Natural killer cell treated with Interleukin-12 subunit alpha and Interleukin-12 subunit beta and Interleukin-15 and Interleukin-18, amount 100 ng/mL, for 72 hours (primary cell): ENCODE data around the gene PIK3CA. TPM values are rescaled to one million over a fixed set of nuclear protein-coding genes. Genes with fewer than 3 reads are reported as not detected.
"Not testable (repeated sequence)": the region's sequence is repeated elsewhere in the genome, so short reads cannot be mapped to it uniquely, and the experiment has no call there.

Experiments used
- ATAC-seq, 2 donors: fragments of 150-1000 bp; cut with Tn5 transposase in 1 of 2; sonication (Bioruptor Pico), chemical (Tn5 transposase) in 1 of 2; 2 replicates each; pipeline ENCODE4 v1.10.0; 2021
- DNase-seq: peaks from one replicate; pipeline ENCODE4 v3.0.0; 2022; ENCODE audit warnings: low spot score
- H3K27ac Mint-ChIP-seq, 2 donors: 1 replicate in 1 of 2; 2 replicates in 1 of 2; pipeline ENCODE4 v1.8.0; 2022; ENCODE audit warnings: mixed read lengths in 2 of 2, mild to moderate bottlenecking in 1 of 2, moderate library complexity in 1 of 2
- H3K27me3 Mint-ChIP-seq, 2 donors: 1 replicate in 1 of 2; 2 replicates in 1 of 2; pipeline ENCODE4 v1.8.0; 2022; ENCODE audit warnings: mixed read lengths in 2 of 2
- H3K36me3 Mint-ChIP-seq: one replicate; pipeline ENCODE4 v1.8.0; 2022; ENCODE audit warnings: mixed read lengths
- H3K4me1 Mint-ChIP-seq, 2 donors: 1 replicate in 1 of 2; 2 replicates in 1 of 2; pipeline ENCODE4 v1.8.0; 2022; ENCODE audit warnings: low read depth in 2 of 2, mixed read lengths in 2 of 2, mild to moderate bottlenecking in 1 of 2
- H3K4me3 Mint-ChIP-seq: one replicate; pipeline ENCODE4 v1.8.0; 2022; ENCODE audit warnings: mixed read lengths
- H3K9me3 Mint-ChIP-seq: 2 replicates; pipeline ENCODE4 v1.8.0; 2022; ENCODE audit warnings: mixed read lengths
- total RNA-seq, 2 donors: library from RNA; stranded (reverse); gene quantifications; one replicate each; pipeline ENCODE4 v1.2.3, GENCODE V29; 2022

The PIK3CA gene
- total RNA-seq, 2 donors from 2014 or later = 10.9 to 21.9 TPM

DNA sequence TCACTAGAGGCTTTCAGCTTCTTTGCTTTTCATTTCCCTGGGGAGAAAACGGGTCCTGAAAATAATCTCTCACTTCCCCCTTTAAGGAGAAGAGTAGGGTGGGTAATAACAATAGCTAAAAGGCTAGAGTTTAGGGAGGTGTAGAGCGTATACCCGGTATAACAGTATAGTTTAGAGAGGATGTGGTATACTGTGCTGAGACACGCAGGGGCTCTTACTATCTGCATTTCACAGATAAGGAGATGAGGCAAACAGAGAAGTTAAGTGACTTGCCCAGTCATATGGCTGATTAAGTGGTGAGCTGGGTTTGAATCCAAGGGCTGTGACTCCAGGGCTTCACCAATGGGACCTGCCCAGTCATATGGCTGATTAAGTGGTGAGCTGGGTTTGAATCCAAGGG lies 117.7 kb downstream of the PIK3CA start:
- Mint-ChIP-seq H3K4me3 (no peak overlapping the region), H3K27me3 (peaks cover 15 to 22% of the 10 kb centered on the region in 2 donors), H3K36me3 (peaks cover under 1% of the 10 kb centered on the region), H3K4me1 (peaks cover under 1 to 2% of the 10 kb centered on the region in 2 donors), H3K27ac (no peak overlapping the region), H3K9me3 (no peaks in the 10 kb centered on the region)
- ATAC-seq (peak in 1 of 2 donors; percentile 73), DNase-seq (no peak)

- ATAC-seq (no peak), DNase-seq (no peak)
- Mint-ChIP-seq H3K27ac (no peak overlapping the region), H3K4me3 (no peak overlapping the region), H3K36me3 (no peaks in the 10 kb centered on the region), H3K9me3 (no peaks in the 10 kb centered on the region), H3K4me1 (no peaks in the 10 kb centered on the region), H3K27me3 (peaks cover 15 to 22% of the 10 kb centered on the region in 2 donors)
These were observed 118.6 kb downstream of the PIK3CA start for GRCh38 chr3:179266701-179267211.

- Mint-ChIP-seq H3K36me3 (no peaks in the 10 kb centered on the region), H3K27ac (no peak overlapping the region)
These were observed 120.4 kb downstream of the PIK3CA start for GRCh38 chr3:179268400-179269051.

GRCh38 chr3:179269152-179269707 lies 121.1 kb downstream of the PIK3CA start:
- DNase-seq (no peak), ATAC-seq (no peak)
- H3K36me3 Mint-ChIP-seq = no peaks in the 10 kb centered on the region
- peaks cover 17 to 22% of the 10 kb centered on the region in 2 donors for H3K27me3 Mint-ChIP-seq
- H3K4me3 Mint-ChIP-seq = no peak overlapping the region
- no peaks in the 10 kb centered on the region for H3K9me3 Mint-ChIP-seq
- no peak overlapping the region for H3K27ac Mint-ChIP-seq
- H3K4me1 Mint-ChIP-seq = no peaks in the 10 kb centered on the region

More at GRCh38 chr3:179268400-179269051, 120.4 kb downstream of the PIK3CA start:
- peaks cover 17 to 22% of the 10 kb centered on the region in 2 donors for H3K27me3 Mint-ChIP-seq
- no peaks in the 10 kb centered on the region for H3K9me3 Mint-ChIP-seq
- no peaks in the 10 kb centered on the region for H3K4me1 Mint-ChIP-seq
- ATAC-seq (no peak), DNase-seq (no peak)
- no peak overlapping the region for H3K4me3 Mint-ChIP-seq

DNA sequence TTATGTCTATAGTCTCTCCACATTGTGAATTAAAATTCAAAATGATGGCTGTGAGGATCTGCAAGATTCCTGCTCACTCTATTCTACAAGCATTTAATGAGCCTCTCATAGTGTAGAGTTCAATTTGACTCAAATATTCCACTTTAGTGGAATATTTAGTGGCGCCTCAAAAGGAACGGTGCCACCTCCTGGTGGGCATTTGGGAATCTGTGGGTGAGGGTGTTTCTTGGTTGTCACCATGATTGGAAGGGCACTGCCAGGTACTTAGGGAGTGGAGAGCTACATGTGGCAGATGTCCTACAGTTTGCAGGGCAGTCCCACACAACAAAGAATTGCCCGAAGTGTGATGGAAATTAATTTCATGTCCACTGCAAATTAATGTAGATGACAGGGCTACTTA lies 124.2 kb downstream of the PIK3CA start:
- Mint-ChIP-seq H3K27ac (no peak overlapping the region), H3K4me1 (no peaks in the 10 kb centered on the region), H3K4me3 (no peak overlapping the region), H3K27me3 (peaks cover 15 to 22% of the 10 kb centered on the region in 2 donors), H3K36me3 (no peaks in the 10 kb centered on the region), H3K9me3 (no peaks in the 10 kb centered on the region)
- ATAC-seq (no peak), DNase-seq (no peak)

- H3K4me3 Mint-ChIP-seq, H3K27ac Mint-ChIP-seq, ATAC-seq, DNase-seq, H3K36me3 Mint-ChIP-seq, H3K4me1 Mint-ChIP-seq, H3K9me3 Mint-ChIP-seq: not testable (repeated sequence)
- H3K27me3 Mint-ChIP-seq = peaks cover 12 to 18% of the 10 kb centered on the region in 2 donors
These were observed 126.3 kb downstream of the PIK3CA start for GRCh38 chr3:179274434-179274833.

- DNase-seq = no peak
- Mint-ChIP-seq H3K4me1 (no peaks in the 10 kb centered on the region), H3K4me3 (no peak overlapping the region), H3K36me3 (no peaks in the 10 kb centered on the region), H3K27me3 (peaks cover 12 to 18% of the 10 kb centered on the region in 2 donors), H3K27ac (no peak overlapping the region), H3K9me3 (no peaks in the 10 kb centered on the region)
- ATAC-seq = no peak
These were observed 127.8 kb downstream of the PIK3CA start for GRCh38 chr3:179276001-179276400.

DNA sequence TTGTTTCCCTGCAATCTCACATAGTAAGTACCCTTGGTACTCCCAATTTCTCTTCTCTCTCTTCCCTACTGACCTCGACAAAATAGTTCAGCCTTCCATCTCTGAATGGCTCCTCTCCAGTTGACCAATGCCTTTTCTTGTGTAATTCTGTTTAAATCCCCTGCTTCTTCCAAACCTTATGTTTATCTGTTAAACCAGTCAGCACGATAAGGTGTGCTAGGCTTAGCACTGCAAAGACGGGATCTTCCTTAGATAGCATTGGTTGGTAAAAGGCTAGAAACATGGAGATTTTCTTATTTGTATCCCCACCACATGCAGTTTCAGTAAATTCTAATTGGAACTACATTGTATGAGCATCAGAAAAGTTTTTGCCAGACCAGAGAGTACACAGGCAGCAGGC lies 128.6 kb downstream of the PIK3CA start:
- Mint-ChIP-seq H3K9me3 (no peaks in the 10 kb centered on the region), H3K27ac (no peak overlapping the region), H3K27me3 (peaks cover 12 to 18% of the 10 kb centered on the region in 2 donors), H3K4me3 (no peak overlapping the region), H3K4me1 (no peaks in the 10 kb centered on the region), H3K36me3 (no peaks in the 10 kb centered on the region)
- ATAC-seq (no peak), DNase-seq (no peak)

- ATAC-seq (no peak), DNase-seq (no peak)
- Mint-ChIP-seq H3K36me3 (no peaks in the 10 kb centered on the region), H3K27ac (no peak overlapping the region), H3K4me3 (no peak overlapping the region), H3K9me3 (no peaks in the 10 kb centered on the region), H3K27me3 (peaks cover 25% of the 10 kb centered on the region in 2 donors), H3K4me1 (no peaks in the 10 kb centered on the region)
These were observed 130.0 kb downstream of the PIK3CA start for GRCh38 chr3:179278151-179278550.

DNA sequence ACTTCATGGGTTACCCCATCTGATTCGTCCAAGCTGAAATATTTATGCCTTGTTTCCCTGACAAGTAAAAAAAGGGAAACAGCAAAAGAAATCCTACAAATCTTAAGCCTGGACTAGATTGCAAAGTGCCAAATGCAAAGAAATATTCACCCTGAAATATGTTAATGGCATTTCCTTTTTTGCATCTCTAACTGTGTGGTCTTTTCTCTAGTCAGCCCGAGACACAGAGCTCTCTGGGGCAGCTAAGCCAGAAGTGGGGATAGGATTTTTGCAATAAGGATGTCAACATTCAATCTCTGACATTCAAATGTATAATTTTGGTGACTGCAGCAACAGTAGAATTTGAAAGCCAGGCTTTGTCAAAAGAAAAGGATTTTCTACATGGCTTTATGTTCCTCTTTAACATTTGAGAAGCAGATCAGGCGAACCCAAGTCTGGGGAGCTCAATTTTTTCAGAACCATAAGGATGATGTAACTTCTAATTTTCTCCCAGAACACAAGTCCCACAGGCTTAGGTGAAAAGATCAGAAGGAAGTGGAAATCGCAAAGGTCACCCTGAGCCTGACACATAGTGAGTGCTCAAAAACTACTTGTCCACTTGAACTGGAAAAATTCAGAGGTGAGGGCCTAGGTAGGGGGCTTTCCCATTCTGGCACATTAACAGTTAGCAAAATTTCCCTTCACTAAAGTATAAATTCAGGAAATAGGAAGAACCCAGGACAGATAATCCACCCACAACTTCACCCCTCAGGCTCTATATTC lies 131.0 kb downstream of the PIK3CA start:
- no peaks in the 10 kb centered on the region for H3K36me3 Mint-ChIP-seq
- H3K27ac Mint-ChIP-seq = no peak overlapping the region
- ATAC-seq (no peak), DNase-seq (no peak)
- H3K4me3 Mint-ChIP-seq = no peak overlapping the region
- H3K4me1 Mint-ChIP-seq = no peaks in the 10 kb centered on the region
- H3K9me3 Mint-ChIP-seq = no peaks in the 10 kb centered on the region
- peaks cover 25 to 34% of the 10 kb centered on the region in 2 donors for H3K27me3 Mint-ChIP-seq

DNA sequence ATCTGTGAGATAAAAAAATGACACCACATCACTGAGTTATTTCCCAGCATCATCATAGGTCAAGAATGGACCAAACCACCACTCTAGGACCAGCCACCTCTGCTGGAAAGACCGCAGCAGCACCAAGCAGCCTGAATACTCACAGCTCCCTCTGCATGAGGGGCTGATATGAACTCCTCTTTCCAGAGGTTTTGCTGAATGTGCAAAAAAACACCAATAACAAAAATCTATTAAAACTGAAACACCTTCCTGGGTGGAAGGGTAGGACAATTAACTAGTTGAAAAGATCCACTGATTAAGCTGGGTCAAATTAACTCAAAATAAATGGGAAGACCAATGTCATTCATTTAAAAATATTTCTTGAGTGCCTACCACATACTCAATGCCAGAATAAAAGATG lies 131.7 kb downstream of the PIK3CA start:
- H3K27ac Mint-ChIP-seq = no peak overlapping the region

DNA sequence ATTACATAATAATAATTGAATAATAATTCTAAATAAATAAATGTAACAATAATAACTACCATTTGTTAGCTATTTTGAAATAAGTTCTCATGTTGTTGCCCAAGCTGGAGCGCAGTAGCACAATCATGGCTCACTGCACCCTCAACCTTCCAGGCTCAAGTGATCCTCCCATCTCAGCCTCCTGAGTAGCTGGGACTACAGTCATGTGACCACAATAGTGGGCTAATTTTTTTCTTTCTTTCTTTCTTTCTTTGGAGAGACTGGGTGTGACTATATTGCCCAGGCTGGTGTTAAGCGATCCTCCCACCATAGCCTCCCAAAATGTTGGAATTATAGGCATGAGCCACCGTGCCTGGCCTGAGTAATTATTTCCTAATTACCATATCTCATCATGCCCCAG lies 133.7 kb downstream of the PIK3CA start:
- DNase-seq (no peak), ATAC-seq (no peak)
- no peaks in the 10 kb centered on the region for H3K4me1 Mint-ChIP-seq
- H3K27me3 Mint-ChIP-seq = peaks cover 25 to 38% of the 10 kb centered on the region in 2 donors
- no peaks in the 10 kb centered on the region for H3K36me3 Mint-ChIP-seq
- no peak overlapping the region for H3K27ac Mint-ChIP-seq
- H3K9me3 Mint-ChIP-seq = no peaks in the 10 kb centered on the region
- no peak overlapping the region for H3K4me3 Mint-ChIP-seq

More for the DNA sequence above, 131.7 kb downstream of the PIK3CA start:
- ATAC-seq = no peak
- no peaks in the 10 kb centered on the region for H3K9me3 Mint-ChIP-seq
- H3K4me1 Mint-ChIP-seq = no peaks in the 10 kb centered on the region
- no peaks in the 10 kb centered on the region for H3K36me3 Mint-ChIP-seq
- no peak for DNase-seq
- no peak overlapping the region for H3K4me3 Mint-ChIP-seq
- H3K27me3 Mint-ChIP-seq = peaks cover 25 to 42% of the 10 kb centered on the region in 2 donors

GRCh38 chr3:179286331-179286730 lies 138.2 kb downstream of the PIK3CA start:
- ATAC-seq (no peak), DNase-seq (no peak)
- H3K4me1 Mint-ChIP-seq = no peaks in the 10 kb centered on the region
- H3K27ac Mint-ChIP-seq = no peak overlapping the region
- H3K9me3 Mint-ChIP-seq = no peaks in the 10 kb centered on the region
- H3K36me3 Mint-ChIP-seq = no peaks in the 10 kb centered on the region
- H3K27me3 Mint-ChIP-seq = peaks cover 19 to 36% of the 10 kb centered on the region in 2 donors
- no peak overlapping the region for H3K4me3 Mint-ChIP-seq

GRCh38 chr3:179288845-179289244 lies 140.7 kb downstream of the PIK3CA start:
- no peaks in the 10 kb centered on the region for H3K9me3 Mint-ChIP-seq
- H3K4me1 Mint-ChIP-seq = no peaks in the 10 kb centered on the region
- H3K4me3 Mint-ChIP-seq = no peak overlapping the region
- peaks cover 16 to 20% of the 10 kb centered on the region in 2 donors for H3K27me3 Mint-ChIP-seq
- H3K36me3 Mint-ChIP-seq = no peaks in the 10 kb centered on the region
- ATAC-seq (no peak), DNase-seq (no peak)
- H3K27ac Mint-ChIP-seq = no peak overlapping the region
